Nephron progenitor cell (in vitro differentiated cells): ENCODE results near the gene TEAD1.

Experiments
- DNase-seq: peaks from one replicate; pipeline ENCODE4 v3.0.0; 2021
- H3K27ac Mint-ChIP-seq: 2 replicates; pipeline ENCODE4 v1.8.0; 2021; ENCODE audit warnings: mild to moderate bottlenecking, moderate library complexity, mixed read lengths
- H3K27me3 Mint-ChIP-seq: 2 replicates; pipeline ENCODE4 v1.8.0; 2021; ENCODE audit warnings: mild to moderate bottlenecking, low read depth, mixed read lengths; ENCODE audit not compliant: poor library complexity
- H3K36me3 Mint-ChIP-seq: 2 replicates; pipeline ENCODE4 v1.8.0; 2021; ENCODE audit warnings: low read depth, mixed read lengths
- H3K4me1 Mint-ChIP-seq: 2 replicates; pipeline ENCODE4 v1.8.0; 2021; ENCODE audit warnings: mixed read lengths
- H3K4me3 Mint-ChIP-seq: 2 replicates; pipeline ENCODE4 v1.8.0; 2021; ENCODE audit warnings: mild to moderate bottlenecking, moderate library complexity, mixed read lengths
- H3K9me3 Mint-ChIP-seq: 2 replicates; pipeline ENCODE4 v1.8.0; 2021; ENCODE audit warnings: mild to moderate bottlenecking, moderate library complexity, mixed read lengths
- TF ChIP-seq, protein P1 (sequence below): fragments of 200-600 bp; sonication (generic); IDR thresholded peaks from 2 replicates; pipeline ENCODE4 v1.5.0; 2021; ENCODE audit warnings: antibody characterized with exemption

TEAD1 gene

DNA sequence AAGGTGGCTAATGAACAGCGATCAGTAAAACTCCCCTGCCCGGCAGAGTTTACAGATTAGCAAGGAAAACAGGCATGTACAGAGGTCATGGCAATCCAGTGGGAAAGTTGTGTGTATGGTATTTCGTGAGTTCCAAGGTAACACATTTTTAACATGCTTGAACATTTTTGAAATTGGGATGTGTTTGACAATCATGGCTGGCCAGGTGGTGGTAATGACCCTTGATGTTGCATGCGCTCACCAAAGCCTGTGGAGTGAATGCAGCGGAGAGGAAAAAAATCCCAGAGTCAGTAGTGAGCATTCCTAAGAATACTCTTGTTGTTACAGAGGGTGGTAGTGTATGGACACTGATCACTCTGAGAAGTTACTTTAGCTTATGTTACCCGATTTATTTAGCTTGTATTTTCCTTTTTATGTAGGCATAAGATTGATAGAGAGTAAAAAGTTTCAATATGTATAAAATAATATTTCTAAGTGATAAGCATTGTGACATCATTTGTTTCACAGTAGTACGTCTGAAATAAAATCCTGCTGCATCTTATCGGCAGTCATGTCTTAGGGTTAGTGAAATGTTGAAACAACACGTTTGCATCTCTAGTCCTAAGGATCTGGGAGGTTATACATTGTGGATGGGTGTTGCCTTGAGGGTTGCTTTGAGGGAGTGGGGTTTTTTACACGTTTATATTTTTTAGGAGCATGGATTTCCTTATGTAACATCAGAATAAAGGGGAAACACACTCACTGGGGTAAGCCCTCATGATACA, 8.7 kb downstream of the TEAD1 start:
- Mint-ChIP-seq H3K27me3 (peaks cover 5% of the 10 kb centered on the region), H3K27ac (peak overlapping the region; percentile 89), H3K9me3 (no peaks in the 10 kb centered on the region), H3K36me3 (peaks cover 11% of the 10 kb centered on the region), H3K4me1 (peaks cover 100% of the 10 kb centered on the region), H3K4me3 (no peak overlapping the region)
- TF ChIP-seq, protein P1, sequence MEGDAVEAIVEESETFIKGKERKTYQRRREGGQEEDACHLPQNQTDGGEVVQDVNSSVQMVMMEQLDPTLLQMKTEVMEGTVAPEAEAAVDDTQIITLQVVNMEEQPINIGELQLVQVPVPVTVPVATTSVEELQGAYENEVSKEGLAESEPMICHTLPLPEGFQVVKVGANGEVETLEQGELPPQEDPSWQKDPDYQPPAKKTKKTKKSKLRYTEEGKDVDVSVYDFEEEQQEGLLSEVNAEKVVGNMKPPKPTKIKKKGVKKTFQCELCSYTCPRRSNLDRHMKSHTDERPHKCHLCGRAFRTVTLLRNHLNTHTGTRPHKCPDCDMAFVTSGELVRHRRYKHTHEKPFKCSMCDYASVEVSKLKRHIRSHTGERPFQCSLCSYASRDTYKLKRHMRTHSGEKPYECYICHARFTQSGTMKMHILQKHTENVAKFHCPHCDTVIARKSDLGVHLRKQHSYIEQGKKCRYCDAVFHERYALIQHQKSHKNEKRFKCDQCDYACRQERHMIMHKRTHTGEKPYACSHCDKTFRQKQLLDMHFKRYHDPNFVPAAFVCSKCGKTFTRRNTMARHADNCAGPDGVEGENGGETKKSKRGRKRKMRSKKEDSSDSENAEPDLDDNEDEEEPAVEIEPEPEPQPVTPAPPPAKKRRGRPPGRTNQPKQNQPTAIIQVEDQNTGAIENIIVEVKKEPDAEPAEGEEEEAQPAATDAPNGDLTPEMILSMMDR = no peak
- no peak for DNase-seq

DNA sequence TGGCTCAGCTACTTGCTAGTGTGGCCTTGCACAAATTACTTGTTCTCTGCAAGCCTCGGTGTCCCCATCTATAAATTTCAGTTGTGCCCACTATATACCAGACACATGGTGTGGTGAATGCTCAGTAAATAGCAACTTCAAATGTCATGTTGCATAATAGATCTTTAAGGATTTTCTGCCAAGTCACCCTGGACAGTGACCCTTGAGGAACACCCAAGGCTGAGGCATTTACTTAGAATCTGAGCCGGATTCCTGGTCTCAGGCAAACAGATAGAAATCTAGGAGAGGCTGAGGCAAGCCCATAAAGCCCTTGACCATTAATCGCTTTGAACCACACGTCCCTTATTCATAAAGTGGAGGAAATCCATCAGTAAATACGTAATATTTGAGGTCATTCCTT, 9.7 kb downstream of the TEAD1 start:
- Mint-ChIP-seq H3K4me3 (no peak overlapping the region), H3K4me1 (peaks cover 100% of the 10 kb centered on the region), H3K36me3 (peaks cover 11% of the 10 kb centered on the region), H3K27ac (no peak overlapping the region), H3K27me3 (peaks cover 5% of the 10 kb centered on the region), H3K9me3 (no peaks in the 10 kb centered on the region)
- TF ChIP-seq, protein P1 = no peak
- DNase-seq = no peak

DNA sequence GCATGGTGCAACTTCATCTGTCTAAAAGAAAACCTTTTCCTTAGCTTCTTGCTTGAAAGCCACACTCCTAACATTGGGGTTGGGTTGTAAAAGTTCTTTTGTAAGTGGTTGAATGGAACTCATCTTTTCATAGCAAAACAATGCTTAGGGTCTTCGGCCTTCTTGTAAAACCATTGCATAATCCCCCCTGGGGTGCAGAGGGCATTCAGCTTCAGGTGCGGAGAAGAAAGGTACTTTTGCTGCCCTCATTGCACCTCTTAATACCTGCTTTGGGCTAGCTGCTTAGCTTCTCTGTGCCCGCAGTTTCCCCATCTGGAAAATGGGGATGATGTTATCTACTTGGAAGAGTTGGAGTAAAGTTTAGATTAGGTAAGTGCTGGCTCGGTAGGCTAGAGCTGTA, 10.1 kb downstream of the TEAD1 start:
- Mint-ChIP-seq H3K4me1 (peaks cover 100% of the 10 kb centered on the region), H3K9me3 (no peaks in the 10 kb centered on the region), H3K27me3 (peaks cover 5% of the 10 kb centered on the region), H3K4me3 (no peak overlapping the region), H3K36me3 (peaks cover 11% of the 10 kb centered on the region), H3K27ac (no peak overlapping the region)
- no peak for DNase-seq
- TF ChIP-seq, protein P1 = no peak

DNA sequence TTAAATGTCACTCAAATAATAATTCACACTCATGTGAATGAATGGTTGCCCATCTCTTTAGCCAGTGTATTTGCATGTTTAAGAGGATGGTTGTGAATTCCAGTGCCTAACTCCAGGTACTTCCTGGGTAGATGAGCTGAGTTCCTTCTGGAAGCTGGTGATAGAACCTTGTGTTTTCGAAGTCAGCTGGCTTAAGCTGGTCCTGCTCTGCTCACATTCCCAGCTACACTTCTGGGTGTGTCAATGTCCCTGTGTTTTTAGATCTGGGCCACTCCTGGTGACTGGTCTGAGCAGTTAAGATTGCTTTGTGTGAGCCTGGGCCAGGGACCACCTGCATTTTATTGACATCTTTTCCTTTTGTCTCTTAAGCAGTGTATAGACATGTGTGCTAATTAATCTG, 10.6 kb downstream of the TEAD1 start:
- H3K4me1 Mint-ChIP-seq = peaks cover 100% of the 10 kb centered on the region

DNA sequence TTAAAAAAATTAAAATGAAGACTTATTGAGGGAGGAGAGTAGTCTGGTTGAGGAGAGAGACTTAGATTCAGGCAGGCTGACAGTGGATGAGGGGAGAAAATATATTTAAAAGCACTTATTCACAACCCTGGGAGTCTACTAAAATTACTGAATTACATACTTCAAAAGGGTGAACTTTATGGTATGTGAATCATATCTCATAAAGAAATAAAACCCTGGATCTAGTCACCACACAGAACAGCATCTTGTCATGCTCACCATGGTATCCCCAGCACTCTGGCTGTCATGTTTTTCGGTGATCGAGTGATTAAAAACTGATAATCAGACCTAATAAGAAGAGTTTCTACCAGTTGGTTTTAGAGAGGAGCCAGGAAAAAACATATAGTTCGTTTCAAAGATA, 11.0 kb downstream of the TEAD1 start:
- Mint-ChIP-seq H3K9me3 (no peaks in the 10 kb centered on the region), H3K36me3 (peaks cover 11% of the 10 kb centered on the region), H3K27ac (peak overlapping the region; percentile 40), H3K4me3 (no peak overlapping the region), H3K27me3 (peaks cover 5% of the 10 kb centered on the region), H3K4me1 (peaks cover 100% of the 10 kb centered on the region)
- TF ChIP-seq, protein P1 = no peak
- no peak for DNase-seq

More for the DNA sequence above, 10.6 kb downstream of the TEAD1 start:
- Mint-ChIP-seq H3K27ac (peak overlapping the region; percentile 40), H3K36me3 (peaks cover 11% of the 10 kb centered on the region), H3K4me3 (no peak overlapping the region), H3K27me3 (peaks cover 5% of the 10 kb centered on the region), H3K9me3 (no peaks in the 10 kb centered on the region)
- DNase-seq = no peak
- TF ChIP-seq, protein P1 = no peak
